Limb (tissue), 2 donors: ENCODE results near the gene EIF2AK3.

Source experiments
- DNase-seq, 2 donors: peaks; one replicate each; pipeline ENCODE4 v3.0.0-alpha.2; 2016; ENCODE audit errors: extremely low spot score in 2 of 2

EIF2AK3 gene

DNA sequence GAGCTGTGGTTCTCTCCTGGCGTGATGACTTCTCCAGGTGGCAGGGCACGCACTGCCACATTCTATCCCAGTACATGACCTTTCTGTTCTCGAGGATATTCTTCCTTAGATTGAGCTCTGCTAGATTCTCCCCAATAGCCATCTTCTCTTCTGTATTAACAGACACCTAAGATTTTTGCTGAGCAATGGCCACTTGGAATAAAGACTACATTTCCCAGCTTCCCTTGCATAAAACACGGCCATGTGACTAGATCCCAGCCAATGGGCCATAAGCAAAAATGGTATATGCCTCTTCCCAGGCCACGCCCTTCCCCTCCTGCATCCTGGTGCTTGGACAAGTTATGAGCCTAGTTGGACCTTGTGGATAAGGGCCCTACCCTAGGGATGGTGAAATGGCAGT, 82.1 kb downstream of the EIF2AK3 start:
- DNase-seq, result no peak

DNA sequence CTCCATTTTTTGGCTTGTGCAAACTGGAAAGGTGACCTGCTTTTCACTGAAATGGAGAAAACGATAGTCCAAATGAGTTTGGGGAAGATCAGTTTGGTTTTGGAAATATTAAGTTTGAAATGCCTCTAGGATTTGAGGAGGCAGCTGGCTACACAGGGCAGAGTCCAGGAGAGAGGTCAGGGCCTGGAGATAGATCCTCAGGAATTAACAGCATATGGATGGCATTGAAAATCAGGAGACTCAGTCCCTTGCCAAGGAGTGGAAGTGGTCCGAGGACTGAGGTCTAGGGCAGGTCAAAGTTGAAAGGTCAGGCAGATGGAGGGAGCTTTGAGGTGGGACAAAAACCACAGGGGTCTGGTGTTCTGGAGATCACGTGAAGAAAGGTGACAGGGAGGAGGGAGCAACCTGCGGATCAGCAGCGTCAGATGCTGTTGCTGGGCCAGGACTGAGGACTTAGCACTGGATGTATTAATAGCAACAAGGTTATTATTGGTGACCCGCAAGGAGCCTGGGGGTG, 83.7 kb downstream of the EIF2AK3 start:
- DNase-seq, result no peak

DNA sequence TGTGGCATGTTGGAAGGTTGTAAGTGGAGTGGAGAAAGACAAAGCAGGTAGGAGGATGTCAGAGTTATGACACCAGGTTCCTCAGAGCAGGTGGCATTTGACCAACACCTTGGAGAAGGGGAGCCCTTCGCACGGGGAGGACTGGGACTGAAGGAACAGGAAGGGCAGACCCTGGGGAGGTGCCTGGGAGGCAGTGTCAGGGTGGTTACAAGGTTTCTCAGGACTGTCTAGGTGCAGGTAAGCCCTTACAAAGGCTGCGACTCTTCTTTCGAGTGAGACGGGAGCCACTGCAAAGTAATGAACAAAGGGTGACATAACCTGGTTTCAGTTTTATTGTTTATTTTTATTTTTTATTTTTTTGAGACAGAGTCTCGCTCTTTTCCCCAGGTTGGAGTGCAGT, 84.6 kb downstream of the EIF2AK3 start:
- DNase-seq, result no peak

DNA sequence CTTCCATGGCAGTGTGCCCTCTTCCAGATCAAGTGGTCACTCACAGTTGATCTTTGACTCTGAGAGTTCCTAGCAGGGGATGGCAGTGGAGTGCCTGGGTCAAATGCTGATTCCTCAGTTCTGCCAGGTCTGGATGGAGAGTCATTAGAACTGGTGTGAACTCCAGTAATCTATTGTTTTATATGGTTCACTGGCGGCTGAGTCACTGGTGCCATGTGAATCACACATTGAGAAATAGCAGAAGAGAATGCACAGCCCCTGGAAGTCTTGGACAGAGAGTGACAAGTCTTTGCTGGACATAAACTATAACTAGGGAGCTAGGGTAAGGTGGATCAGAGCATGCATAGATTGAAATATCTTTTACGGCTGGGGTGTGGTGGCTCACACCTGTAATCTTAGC, 86.9 kb downstream of the EIF2AK3 start:
- DNase-seq, result no peak

DNA sequence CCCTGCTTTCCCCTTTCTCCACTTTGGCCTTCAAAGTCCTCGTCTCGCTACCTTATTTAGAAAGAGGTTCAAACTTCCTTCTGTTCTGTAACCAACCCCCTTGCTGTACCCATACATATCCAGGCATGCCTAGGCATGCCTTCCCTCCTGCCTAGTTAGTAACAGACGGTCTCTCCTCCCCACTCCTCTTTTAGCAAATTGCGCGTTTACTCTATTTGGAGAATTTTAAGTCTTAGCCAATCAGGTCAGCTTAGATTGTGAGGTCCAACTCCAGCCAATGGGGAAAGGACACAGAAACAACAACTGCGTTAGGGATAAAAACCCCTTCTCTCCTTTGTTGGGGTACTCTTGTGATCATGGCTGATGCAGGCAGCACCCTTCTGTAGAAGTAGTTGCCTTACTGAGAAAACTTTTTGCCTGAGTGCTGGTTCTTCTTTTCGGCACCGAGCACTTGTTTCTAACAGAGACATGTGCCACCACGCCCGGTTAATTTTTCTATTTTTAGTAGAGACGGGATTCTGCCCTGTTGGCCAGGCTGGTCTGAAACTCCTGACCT, 88.8 kb downstream of the EIF2AK3 start:
- DNase-seq, result no peak

DNA sequence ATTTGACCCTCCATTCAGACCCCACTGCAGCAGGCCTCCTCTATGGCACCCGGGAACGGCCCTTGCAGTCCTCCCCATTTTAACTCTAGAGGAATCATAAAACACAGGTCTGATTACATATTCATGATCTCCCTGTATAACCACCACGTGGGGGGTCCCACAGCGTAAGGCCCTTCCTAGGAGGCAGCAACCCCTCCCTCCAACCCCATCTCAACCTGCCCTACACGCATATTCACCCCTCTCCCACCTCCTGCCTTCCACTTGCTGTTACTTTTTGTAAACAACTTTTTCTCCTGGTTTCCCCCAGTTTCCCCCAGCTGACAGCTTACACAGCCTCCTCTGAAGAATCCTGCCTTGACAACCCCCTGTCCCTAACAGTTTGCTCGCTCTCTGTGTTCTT, 89.6 kb downstream of the EIF2AK3 start:
- no peak for DNase-seq

DNA sequence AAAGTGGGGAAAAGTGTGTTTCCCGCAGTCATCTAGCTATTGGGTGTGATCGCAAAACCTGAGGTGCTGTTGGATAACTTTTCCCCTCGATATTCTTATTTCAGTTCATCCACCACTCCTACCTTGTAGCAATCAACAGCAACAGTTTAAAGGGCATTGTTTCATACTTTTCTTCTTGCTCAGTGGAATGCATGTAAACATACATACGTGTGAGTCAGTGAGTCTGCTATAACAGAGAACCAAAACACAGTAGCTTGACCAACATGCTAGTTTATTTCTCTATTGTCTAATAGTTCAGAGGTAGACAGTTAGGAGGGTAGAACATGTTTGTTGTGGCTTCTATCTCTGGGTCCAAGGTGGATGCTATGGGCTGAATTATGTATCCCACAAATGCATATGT, 97.2 kb downstream of the EIF2AK3 start:
- no peak for DNase-seq

DNA sequence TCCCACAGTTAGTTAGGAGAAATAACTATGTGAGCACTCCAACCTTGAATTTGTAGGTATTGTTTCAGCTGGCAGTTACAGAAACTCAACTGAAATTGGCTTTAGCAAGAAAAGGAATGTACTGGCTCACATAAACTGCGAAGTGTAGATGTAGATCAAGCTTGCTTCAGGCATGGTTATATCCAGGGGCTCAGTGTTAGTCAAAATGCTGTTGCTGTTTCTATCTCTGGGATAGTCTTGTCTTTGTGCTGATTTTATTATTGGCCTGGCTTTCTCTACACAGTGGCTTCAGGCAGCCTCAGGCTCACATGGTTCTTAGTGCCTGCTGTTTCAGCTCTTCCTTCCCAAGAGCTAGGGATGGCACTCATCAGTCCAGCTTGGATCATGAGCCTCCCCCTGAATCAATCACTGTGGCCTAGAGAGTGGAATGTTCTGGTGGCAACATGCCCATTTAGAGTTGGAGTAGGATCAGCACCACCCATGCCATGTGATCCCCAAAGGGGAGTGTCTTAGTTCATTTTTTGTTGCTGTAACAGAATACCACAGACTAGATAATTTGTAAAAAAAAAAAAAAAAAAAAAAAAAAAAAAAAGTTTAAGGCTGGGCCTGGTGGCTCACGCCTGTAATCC, 105.7 kb downstream of the EIF2AK3 start:
- DNase-seq, result no peak

DNA sequence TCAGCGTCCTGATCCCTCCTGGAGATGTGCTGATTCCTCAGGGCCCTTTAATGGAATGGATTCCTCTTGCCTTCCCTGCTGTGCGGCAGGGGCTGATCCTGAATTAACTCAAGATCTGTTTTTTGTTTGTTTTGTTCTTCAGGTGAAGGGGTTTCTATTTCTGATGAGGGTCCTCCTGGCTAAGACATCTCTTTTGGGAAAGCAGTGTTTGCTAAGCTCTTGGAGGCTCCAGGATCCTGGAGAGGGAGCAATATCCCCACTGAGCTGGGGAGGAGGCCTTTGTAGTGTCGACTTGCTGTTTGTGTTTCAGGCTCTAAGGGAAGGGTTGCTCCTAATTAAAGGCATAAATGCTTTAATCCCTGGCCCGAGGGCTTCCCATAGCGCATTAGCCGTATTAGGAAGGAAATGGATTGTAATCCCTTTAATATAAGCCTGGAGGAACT, 109.5 kb downstream of the EIF2AK3 start:
- no peak for DNase-seq
